ENCODE results near the gene DCP2.

DCP2 gene

DNA sequence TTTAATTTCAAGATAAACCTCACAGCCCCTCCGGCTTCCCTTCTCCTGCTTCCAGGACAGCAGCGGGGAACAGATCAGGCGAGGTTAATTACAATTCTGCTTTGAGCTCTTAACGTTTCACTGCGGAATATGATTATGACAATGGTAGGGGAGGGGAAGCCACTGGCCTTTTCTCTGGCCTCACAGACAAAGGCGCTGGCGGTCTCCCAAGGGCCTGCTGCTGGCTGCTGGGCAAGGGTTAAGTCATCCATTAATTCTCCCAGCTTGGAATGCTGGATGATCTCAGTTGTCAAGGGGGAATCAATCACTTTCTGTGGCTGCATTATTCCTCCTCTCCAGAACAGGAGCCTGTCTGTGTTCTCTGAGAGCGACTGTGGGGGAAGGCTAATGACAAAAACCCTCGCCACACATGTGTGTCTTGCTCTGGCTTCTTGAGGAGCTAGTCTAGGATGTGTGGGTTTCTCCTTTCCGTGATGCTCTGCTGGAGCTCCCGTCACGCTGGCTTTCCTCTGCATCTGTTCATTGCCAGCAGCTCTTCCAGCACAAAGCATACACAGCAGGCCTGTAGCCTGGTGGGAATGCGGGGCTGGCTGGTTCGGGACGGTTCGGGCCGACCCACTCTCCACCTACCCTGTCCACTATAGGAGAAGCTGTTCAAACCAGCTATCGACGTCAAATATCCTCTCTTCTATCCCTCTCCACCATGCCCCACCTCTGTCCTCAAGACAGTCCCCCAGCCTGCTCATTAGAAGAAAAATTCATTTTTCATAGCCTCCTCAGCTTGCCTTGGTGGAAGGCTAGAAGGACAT is 82.8 kb downstream of the DCP2 start:
- no peak overlapping the region for H3K27ac ChIP-seq
- H3K27me3 ChIP-seq (replicated peaks): no peaks in the 10 kb centered on the region
- in situ Hi-C loops (cut with HindIII; ENCODE audit: low pct_ligation_motif_present, low sequenced_read_pairs): no loop called here
- H3K4me3 ChIP-seq (ENCODE audit: low read depth, low read length): no peak overlapping the region
- TF ChIP-seq, protein P1, sequence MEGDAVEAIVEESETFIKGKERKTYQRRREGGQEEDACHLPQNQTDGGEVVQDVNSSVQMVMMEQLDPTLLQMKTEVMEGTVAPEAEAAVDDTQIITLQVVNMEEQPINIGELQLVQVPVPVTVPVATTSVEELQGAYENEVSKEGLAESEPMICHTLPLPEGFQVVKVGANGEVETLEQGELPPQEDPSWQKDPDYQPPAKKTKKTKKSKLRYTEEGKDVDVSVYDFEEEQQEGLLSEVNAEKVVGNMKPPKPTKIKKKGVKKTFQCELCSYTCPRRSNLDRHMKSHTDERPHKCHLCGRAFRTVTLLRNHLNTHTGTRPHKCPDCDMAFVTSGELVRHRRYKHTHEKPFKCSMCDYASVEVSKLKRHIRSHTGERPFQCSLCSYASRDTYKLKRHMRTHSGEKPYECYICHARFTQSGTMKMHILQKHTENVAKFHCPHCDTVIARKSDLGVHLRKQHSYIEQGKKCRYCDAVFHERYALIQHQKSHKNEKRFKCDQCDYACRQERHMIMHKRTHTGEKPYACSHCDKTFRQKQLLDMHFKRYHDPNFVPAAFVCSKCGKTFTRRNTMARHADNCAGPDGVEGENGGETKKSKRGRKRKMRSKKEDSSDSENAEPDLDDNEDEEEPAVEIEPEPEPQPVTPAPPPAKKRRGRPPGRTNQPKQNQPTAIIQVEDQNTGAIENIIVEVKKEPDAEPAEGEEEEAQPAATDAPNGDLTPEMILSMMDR (IDR thresholded peaks at IDR 0.05; ENCODE audit: low read depth, low read length, missing control alignments): no peak
- DNase-seq: no peak
- no peaks in the 10 kb centered on the region for H3K36me3 ChIP-seq (replicated peaks)

DNA sequence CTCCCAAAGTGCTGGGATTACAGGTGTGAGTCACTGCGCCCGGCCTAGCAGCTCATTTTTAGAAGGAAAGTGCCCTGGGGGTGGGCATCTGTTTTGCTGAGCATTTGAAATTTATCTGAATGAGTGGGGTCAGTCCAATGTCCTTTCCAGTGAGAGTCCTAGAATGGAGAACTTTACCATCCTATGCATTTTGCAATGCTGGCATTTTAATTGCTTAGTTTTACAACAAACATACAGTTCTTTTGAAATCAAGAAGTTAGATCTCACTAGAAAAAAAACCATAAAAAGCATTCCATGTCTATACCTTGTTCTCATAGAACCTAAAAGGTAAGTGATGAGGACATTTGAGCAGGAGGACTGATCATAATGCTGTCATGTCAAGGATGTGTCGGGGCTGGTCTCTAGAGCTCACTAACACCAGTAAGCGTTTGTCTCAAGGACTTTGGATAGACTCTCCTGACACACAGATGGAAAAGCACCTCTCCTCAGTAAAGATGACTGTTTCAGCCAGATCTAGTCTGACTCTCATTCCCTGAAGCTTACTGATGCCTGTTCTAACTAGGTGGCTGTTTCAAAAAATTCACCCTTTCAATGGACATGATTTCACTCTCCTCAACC is 83.9 kb downstream of the DCP2 start:
- H3K4me3 ChIP-seq (ENCODE audit: low read depth, low read length): no peak overlapping the region
- no peak overlapping the region for H3K27ac ChIP-seq
- no peak for DNase-seq
- no peaks in the 10 kb centered on the region for H3K36me3 ChIP-seq (replicated peaks)
- in situ Hi-C loops (cut with HindIII; ENCODE audit: low pct_ligation_motif_present, low sequenced_read_pairs): no loop called here
- TF ChIP-seq, protein P1 (IDR thresholded peaks at IDR 0.05; ENCODE audit: low read depth, low read length, missing control alignments): no peak
- H3K27me3 ChIP-seq (replicated peaks): no peaks in the 10 kb centered on the region

DNA sequence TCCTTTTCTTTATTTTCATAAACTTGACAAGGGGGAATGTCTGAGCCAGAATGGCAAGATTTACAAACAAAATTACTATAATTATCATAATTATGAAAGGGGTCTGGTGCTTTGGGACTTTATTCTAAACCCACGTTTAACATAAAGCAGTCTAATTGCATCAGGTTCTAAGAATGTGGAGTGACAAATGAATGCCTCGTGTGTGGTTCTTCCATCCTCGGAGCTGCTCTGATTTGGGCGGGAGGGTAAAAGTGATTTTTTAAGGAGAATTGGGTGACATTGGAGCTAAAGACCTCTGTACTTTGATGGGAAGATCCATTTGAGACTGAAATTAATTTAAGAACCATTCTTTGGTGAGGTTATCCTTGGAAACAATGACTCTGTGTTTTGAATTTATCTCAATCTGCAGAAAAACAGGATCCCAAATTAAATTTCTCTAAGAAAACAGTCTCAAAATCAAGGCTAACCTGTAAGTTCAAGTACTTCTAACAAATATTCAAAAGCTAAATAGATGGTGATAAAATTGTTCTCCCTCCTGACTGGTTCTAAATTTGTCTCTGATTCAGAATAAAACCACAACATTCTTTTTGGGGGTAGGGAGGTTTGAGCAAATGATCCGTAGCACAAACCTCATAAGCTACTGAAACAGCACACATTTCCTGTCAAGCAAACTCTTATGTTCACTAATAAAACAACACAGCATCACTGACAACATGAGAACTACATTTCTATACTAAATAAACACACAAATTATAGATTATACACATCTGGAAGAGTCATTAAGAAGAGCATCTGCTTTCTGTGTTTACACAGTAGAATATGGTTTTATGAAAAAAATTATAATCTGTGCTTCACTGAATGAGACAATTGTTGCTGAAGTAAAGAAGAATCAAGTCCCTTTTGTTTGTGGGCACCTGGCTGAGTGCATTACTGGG is 85.5 kb downstream of the DCP2 start:
- no peaks in the 10 kb centered on the region for H3K27me3 ChIP-seq (replicated peaks)
- in situ Hi-C loops (cut with HindIII; ENCODE audit: low pct_ligation_motif_present, low sequenced_read_pairs): no loop called here
- peak overlapping the region; percentile 9 for H3K27ac ChIP-seq
- DNase-seq: peak; percentile 36
- H3K4me3 ChIP-seq (ENCODE audit: low read depth, low read length): no peak overlapping the region
- H3K36me3 ChIP-seq (replicated peaks): no peaks in the 10 kb centered on the region
- TF ChIP-seq, protein P1 (IDR thresholded peaks at IDR 0.05; ENCODE audit: low read depth, low read length, missing control alignments): no peak

DNA sequence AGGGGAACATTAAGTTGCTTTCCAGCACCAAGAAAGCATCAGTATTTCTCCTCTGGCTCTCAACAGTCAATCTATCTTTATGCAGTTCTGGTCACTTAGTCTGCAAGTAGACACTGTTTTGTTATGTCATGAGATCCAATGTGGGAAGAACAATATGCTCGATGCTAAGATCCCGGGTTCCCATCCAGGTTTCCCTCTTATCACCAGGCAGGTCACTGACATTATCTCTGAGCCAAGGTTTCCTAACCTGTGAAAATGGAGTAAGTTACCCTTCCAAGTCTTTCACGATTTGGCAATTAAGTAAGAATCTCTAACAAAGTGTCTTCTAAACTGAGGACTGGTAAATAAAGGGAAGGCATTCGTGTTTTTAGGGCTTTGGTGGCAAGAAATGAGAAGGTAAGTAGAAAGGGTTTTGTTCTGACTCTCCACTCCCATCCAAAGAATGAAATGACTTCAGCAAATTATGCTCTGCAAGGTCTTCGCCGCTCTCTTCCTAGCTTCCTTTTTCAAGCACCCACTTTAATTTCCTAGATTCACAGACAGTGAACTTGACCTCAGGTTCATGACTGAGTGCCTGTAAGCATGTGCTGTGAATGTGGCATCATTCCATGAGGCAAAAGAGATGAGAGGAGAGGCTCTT is 86.4 kb downstream of the DCP2 start:
- TF ChIP-seq, protein P1 (IDR thresholded peaks at IDR 0.05; ENCODE audit: low read depth, low read length, missing control alignments): no peak
- no peaks in the 10 kb centered on the region for H3K27me3 ChIP-seq (replicated peaks)
- H3K36me3 ChIP-seq (replicated peaks): no peaks in the 10 kb centered on the region
- no peak overlapping the region for H3K27ac ChIP-seq
- DNase-seq: no peak
- in situ Hi-C loops (cut with HindIII; ENCODE audit: low pct_ligation_motif_present, low sequenced_read_pairs): no loop called here
- no peak overlapping the region for H3K4me3 ChIP-seq (ENCODE audit: low read depth, low read length)

DNA sequence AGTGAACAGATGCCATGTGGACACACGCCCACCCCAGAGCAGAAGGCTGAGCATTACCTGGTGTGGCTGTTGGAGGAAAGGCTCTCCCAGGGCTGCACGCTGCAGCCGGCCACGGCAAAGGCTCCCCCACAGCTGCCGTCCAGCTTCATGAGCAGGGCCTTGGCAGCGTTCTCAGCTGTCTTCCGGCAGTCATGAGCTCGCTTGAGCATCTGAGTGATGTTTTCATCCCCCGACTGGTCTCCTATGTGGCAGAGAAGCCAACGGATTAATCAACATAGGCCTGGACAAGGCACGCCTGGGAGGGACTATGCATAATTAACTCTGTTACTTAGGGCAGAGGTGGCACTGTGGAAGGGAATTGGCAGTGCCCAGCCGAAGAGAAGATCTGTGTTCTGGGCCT is 87.3 kb downstream of the DCP2 start:
- TF ChIP-seq, protein P1 (IDR thresholded peaks at IDR 0.05; ENCODE audit: low read depth, low read length, missing control alignments): no peak
- no peak for DNase-seq
- no peak overlapping the region for H3K27ac ChIP-seq
- in situ Hi-C loops (cut with HindIII; ENCODE audit: low pct_ligation_motif_present, low sequenced_read_pairs): no loop called here
- H3K4me3 ChIP-seq (ENCODE audit: low read depth, low read length): no peak overlapping the region
- no peaks in the 10 kb centered on the region for H3K36me3 ChIP-seq (replicated peaks)
- no peaks in the 10 kb centered on the region for H3K27me3 ChIP-seq (replicated peaks)
